Progenitor cell of endocrine pancreas (in vitro differentiated cells): ENCODE measurements around the gene DAB1. TPM values are rescaled to one million over a fixed set of nuclear protein-coding genes. Genes with fewer than 3 reads are reported as not detected.

Experiments used
- DNase-seq: peaks from one replicate; pipeline ENCODE4 v3.0.0; 2021; ENCODE audit warnings: low spot score; ENCODE audit not compliant: unreplicated experiment
- H3K27ac Mint-ChIP-seq: 2 replicates; pipeline ENCODE4 v1.8.0; 2021; ENCODE audit warnings: mild to moderate bottlenecking, moderate library complexity, mixed read lengths
- H3K27me3 Mint-ChIP-seq: 2 replicates; pipeline ENCODE4 v1.8.0; 2021; ENCODE audit warnings: mixed read lengths
- H3K36me3 Mint-ChIP-seq: 2 replicates; pipeline ENCODE4 v1.8.0; 2022; ENCODE audit warnings: mixed read lengths; ENCODE audit not compliant: insufficient read depth
- H3K4me1 Mint-ChIP-seq: 2 replicates; pipeline ENCODE4 v1.8.0; 2021; ENCODE audit warnings: low read depth, mixed read lengths
- H3K4me3 Mint-ChIP-seq: 2 replicates; pipeline ENCODE4 v1.8.0; 2021; ENCODE audit warnings: low read depth, mild to moderate bottlenecking, moderate library complexity, mixed read lengths
- H3K9me3 Mint-ChIP-seq: 2 replicates; pipeline ENCODE4 v1.8.0; 2021; ENCODE audit warnings: low read depth, mixed read lengths
- total RNA-seq: library from RNA; stranded (reverse); gene quantifications from 2 replicates; pipeline ENCODE4 v1.2.1, GENCODE V29; 2021
- TF ChIP-seq, protein P1 (sequence below): fragments of 200-600 bp; sonication (generic); IDR thresholded peaks from one replicate; pipeline ENCODE4 v1.5.0; 2021; ENCODE audit warnings: antibody characterized with exemption, mild to moderate bottlenecking; ENCODE audit not compliant: unreplicated experiment

The DAB1 gene
- total RNA-seq, 1 donor from 2014 or later, result 4.8 TPM

DNA sequence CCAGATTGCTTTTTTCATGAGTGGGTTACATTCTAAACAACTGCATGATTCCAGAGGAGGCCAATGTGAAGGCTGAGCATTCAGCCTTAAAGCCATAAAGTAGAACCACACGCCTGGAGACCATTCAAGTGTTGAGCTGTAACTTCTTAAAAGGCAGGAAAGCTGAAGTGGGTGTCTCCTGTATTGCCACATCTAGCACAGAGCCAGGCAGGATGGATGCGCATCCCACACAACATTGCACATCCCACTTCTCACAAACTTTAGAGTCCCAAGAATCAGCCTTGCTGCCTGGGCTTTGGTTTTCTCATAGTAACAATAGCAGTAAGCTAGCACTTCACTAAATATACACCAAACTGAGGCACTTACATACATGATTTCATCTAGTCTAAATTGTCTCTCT, 151.7 kb downstream of the DAB1 start:
- no peak overlapping the region for H3K4me3 Mint-ChIP-seq
- H3K9me3 Mint-ChIP-seq, result no peaks in the 10 kb centered on the region
- H3K27me3 Mint-ChIP-seq, result peaks cover 4% of the 10 kb centered on the region
- no peak for DNase-seq
- H3K4me1 Mint-ChIP-seq, result no peaks in the 10 kb centered on the region
- H3K36me3 Mint-ChIP-seq, result no peaks in the 10 kb centered on the region
- TF ChIP-seq, protein P1, sequence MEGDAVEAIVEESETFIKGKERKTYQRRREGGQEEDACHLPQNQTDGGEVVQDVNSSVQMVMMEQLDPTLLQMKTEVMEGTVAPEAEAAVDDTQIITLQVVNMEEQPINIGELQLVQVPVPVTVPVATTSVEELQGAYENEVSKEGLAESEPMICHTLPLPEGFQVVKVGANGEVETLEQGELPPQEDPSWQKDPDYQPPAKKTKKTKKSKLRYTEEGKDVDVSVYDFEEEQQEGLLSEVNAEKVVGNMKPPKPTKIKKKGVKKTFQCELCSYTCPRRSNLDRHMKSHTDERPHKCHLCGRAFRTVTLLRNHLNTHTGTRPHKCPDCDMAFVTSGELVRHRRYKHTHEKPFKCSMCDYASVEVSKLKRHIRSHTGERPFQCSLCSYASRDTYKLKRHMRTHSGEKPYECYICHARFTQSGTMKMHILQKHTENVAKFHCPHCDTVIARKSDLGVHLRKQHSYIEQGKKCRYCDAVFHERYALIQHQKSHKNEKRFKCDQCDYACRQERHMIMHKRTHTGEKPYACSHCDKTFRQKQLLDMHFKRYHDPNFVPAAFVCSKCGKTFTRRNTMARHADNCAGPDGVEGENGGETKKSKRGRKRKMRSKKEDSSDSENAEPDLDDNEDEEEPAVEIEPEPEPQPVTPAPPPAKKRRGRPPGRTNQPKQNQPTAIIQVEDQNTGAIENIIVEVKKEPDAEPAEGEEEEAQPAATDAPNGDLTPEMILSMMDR, result no peak
- no peak overlapping the region for H3K27ac Mint-ChIP-seq

- DNase-seq, result no peak
- H3K4me1 Mint-ChIP-seq, result no peaks in the 10 kb centered on the region
- no peak overlapping the region for H3K4me3 Mint-ChIP-seq
- TF ChIP-seq, protein P1, result no peak
- no peaks in the 10 kb centered on the region for H3K9me3 Mint-ChIP-seq
- H3K27me3 Mint-ChIP-seq, result peaks cover 4% of the 10 kb centered on the region
- no peak overlapping the region for H3K27ac Mint-ChIP-seq
- H3K36me3 Mint-ChIP-seq, result no peaks in the 10 kb centered on the region
Measured at GRCh38 chr1:57270927-57271698, 152.7 kb downstream of the DAB1 start.

DNA sequence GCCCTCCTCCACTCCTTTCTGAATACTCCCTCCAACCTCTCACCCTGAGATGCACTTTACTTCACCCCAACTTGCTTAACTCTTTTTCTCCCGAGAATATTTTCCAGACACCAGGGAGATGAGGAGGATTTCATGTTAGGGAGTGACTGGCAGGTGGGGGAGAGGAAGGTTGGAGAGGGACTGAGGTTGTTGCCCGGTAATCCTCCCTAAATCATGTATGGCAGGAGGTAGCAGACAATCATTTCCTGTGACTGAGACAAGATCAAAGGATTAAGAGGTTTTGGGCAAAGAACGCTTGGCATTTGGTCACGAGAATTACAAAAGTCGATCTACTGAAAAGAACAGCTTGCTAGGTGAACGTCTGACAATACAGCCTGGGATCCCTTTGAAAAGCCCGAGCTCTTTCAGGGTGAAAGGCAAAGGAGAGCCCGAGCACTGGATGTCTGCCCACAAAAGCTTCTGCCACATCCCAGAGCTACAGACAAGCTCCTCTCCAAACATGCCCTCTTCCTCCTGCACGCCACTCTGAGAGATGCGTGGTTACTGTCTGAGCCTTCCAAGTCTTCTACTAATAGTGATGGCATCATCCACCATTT, 154.1 kb downstream of the DAB1 start:
- H3K27me3 Mint-ChIP-seq, result peaks cover 4% of the 10 kb centered on the region
- H3K4me1 Mint-ChIP-seq, result no peaks in the 10 kb centered on the region
- TF ChIP-seq, protein P1, result no peak
- no peak overlapping the region for H3K4me3 Mint-ChIP-seq
- H3K9me3 Mint-ChIP-seq, result no peaks in the 10 kb centered on the region
- no peaks in the 10 kb centered on the region for H3K36me3 Mint-ChIP-seq
- DNase-seq, result no peak
- no peak overlapping the region for H3K27ac Mint-ChIP-seq

DNA sequence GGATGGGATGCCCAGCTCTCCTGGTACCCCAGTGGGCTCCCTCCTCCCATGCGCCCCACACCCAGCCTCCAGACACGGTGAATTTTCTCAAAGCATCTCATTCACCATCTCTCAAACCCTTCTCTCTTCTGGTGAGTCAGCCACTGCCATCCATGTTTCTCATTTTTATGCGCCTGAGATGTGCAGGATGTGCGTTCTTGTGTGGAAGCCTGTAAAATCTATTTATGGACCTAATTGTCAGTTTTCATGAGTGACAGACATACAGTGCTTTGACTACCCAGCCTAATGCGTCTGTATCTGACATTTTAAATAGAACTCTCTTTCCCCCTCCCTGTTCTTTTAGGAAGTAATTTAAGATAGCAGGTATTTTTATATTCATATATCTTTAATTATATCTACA, 158.8 kb downstream of the DAB1 start:
- Mint-ChIP-seq H3K4me1 (no peaks in the 10 kb centered on the region), H3K9me3 (no peaks in the 10 kb centered on the region), H3K27me3 (peaks cover 4% of the 10 kb centered on the region), H3K27ac (no peak overlapping the region), H3K4me3 (no peak overlapping the region), H3K36me3 (no peaks in the 10 kb centered on the region)
- TF ChIP-seq, protein P1, result no peak
- DNase-seq, result no peak

DNA sequence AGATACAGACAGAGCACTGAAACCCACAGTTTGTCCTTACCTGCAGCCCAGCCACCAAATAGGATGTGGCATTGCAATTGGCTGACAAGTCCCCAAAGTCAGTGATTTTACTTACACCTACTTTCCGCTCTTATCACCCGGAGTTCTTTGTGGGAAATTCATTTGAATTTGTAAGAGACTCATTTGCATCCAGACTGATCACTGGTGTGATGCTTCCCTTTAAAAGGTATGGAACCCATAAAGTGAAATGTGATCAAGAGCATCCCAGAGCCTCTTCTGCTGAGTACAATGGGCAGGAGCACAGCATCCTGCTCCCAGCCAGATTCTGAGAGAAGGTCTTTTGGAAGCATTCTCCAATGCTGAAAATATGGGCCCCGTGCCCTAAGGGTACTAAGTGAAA, 161.4 kb downstream of the DAB1 start:
- peaks cover 4% of the 10 kb centered on the region for H3K9me3 Mint-ChIP-seq
- no peak overlapping the region for H3K4me3 Mint-ChIP-seq
- H3K36me3 Mint-ChIP-seq, result no peaks in the 10 kb centered on the region
- TF ChIP-seq, protein P1, result no peak
- H3K27me3 Mint-ChIP-seq, result no peaks in the 10 kb centered on the region
- no peak for DNase-seq
- no peak overlapping the region for H3K27ac Mint-ChIP-seq
- no peaks in the 10 kb centered on the region for H3K4me1 Mint-ChIP-seq
